Lower lobe of right lung (tissue), 2 donors: Measurements from ENCODE around the gene KDM2A. TPM values are rescaled to one million over a fixed set of nuclear protein-coding genes. Genes with fewer than 3 reads are reported as not detected.

Experiments
- ATAC-seq, 2 donors: fragments of 200-7000 bp; cut with Tn5 transposase; one replicate each; pipeline ENCODE4 v1.9.1; 2020 to 2022; ENCODE audit warnings: mild to moderate bottlenecking in 2 of 2, moderate library complexity in 2 of 2
- DNase-seq: peaks from one replicate; pipeline ENCODE4 v3.0.0-alpha.2; 2020
- H3K27ac ChIP-seq: fragments of 200-600 bp; one replicate; pipeline ENCODE4 v1.8.0; 2022
- H3K27me3 ChIP-seq: fragments of 200-600 bp; one replicate; pipeline ENCODE4 v1.8.0; 2022; ENCODE audit warnings: low read depth
- H3K36me3 ChIP-seq: fragments of 200-600 bp; one replicate; pipeline ENCODE4 v1.8.0; 2022; ENCODE audit warnings: mild to moderate bottlenecking
- H3K4me1 ChIP-seq: fragments of 200-600 bp; one replicate; pipeline ENCODE4 v1.8.0; 2022
- H3K4me3 ChIP-seq: fragments of 200-600 bp; one replicate; pipeline ENCODE4 v1.8.0; 2022; ENCODE audit warnings: mild to moderate bottlenecking
- H3K9me3 ChIP-seq: fragments of 200-600 bp; one replicate; pipeline ENCODE4 v1.8.0; 2022
- CTCF ChIP-seq: fragments of 200-600 bp; IDR thresholded peaks from one replicate; pipeline ENCODE4 v1.8.0; 2022; ENCODE audit warnings: antibody characterized with exemption, mild to moderate bottlenecking
- intact Hi-C: fragments of 100-400 bp; cut with DNase I; formaldehyde crosslinking; loops from one replicate; pipeline ENCODE4 v1.11.0; 2022
- total RNA-seq: library from RNA; stranded (reverse); fragmentation: NEBNext Ultra II Directional; extraction: Animal tissue kit (Norgen Biotek cat#: 25700); gene quantifications from one replicate; pipeline ENCODE4 v1.2.1, GENCODE V29; 2021
- donor health status: DM: no; HTN: yes; CAD: no; lungs with severe emphysema.

Gene KDM2A
- total RNA-seq, 1 donor from 2014 or later = 80.5 TPM

DNA sequence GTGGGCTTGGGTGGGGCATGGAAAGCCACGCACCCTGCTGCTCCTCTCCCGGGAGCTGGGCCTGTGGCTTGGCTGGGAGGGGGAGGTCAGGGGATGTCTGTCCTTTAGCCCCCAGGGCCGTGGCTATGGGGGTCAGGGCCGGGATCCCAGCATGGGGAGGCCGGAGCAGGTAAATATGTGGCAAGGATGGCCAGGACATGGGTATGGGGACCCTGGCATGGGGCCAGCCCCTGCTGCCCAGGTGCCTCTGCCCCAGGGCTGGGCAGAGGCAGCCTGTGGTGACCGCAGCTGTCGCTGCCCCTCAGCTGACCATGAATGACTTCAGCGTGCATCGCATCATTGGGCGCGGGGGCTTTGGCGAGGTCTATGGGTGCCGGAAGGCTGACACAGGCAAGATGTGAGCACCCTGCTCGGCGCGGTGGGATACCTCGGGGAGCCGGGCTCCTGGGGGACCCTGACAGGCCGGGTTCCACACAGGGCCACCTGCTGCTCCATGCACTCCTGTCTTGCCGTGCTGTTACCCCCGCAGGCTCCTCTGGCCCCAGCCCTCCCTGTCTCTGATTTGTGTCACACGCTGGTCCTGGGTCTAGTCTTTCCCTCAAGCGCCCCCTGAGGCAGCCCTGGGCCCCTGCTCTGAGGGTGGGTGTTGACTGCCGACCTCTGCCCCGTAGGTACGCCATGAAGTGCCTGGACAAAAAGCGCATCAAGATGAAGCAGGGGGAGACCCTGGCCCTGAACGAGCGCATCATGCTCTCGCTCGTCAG is 161.9 kb downstream of the KDM2A start:
- Histone ChIP-seq H3K9me3 (no peaks in the 10 kb centered on the region), H3K27me3 (no peaks in the 10 kb centered on the region), H3K4me1 (peaks cover 92% of the 10 kb centered on the region), H3K27ac (peak overlapping the region; percentile 93), H3K4me3 (no peak overlapping the region), H3K36me3 (peaks cover 78% of the 10 kb centered on the region)
- ATAC-seq (no peak), DNase-seq (peak; percentile 49)
- intact Hi-C loops = no loop called here
- no peak for TF ChIP-seq CTCF

DNA sequence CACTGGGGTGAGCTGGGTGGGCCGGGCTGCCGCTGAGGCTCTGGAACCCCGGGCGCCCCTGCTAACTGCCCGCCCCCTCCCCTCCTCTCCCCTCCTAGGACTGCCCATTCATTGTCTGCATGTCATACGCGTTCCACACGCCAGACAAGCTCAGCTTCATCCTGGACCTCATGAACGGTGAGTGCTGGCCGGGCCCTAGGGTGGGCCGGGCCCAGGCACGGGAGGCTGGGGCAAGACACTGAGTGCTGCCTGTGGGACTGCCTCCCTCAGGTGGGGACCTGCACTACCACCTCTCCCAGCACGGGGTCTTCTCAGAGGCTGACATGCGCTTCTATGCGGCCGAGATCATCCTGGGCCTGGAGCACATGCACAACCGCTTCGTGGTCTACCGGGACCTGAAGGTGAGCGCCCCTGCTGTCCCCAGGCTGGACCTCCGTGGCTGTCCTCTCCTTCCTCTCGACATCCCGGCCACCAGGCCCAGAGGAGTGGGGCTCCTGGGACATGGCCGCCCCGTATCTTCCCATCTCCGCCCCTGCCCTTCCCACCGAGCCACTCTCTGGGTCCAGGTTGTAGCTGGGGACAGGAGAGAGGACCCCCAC is 162.6 kb downstream of the KDM2A start:
- H3K4me1 ChIP-seq = peaks cover 92% of the 10 kb centered on the region
- no peaks in the 10 kb centered on the region for H3K9me3 ChIP-seq
- H3K4me3 ChIP-seq = no peak overlapping the region
- H3K36me3 ChIP-seq = peaks cover 85% of the 10 kb centered on the region
- no peak for TF ChIP-seq CTCF
- ATAC-seq = no peak
- DNase-seq = peak; percentile 41
- no peaks in the 10 kb centered on the region for H3K27me3 ChIP-seq
- H3K27ac ChIP-seq = peak overlapping the region; percentile 99
- intact Hi-C loops = no loop called here

GRCh38 chr11:67282155-67282875 is 163.3 kb downstream of the KDM2A start:
- H3K4me3 ChIP-seq = no peak overlapping the region
- no peaks in the 10 kb centered on the region for H3K9me3 ChIP-seq
- ATAC-seq = no peak
- peaks cover 92% of the 10 kb centered on the region for H3K36me3 ChIP-seq
- peak; percentile 30 for DNase-seq
- H3K27me3 ChIP-seq = no peaks in the 10 kb centered on the region
- peaks cover 92% of the 10 kb centered on the region for H3K4me1 ChIP-seq
- intact Hi-C loops = no loop called here
- TF ChIP-seq CTCF = no peak
- peak overlapping the region; percentile 99 for H3K27ac ChIP-seq

DNA sequence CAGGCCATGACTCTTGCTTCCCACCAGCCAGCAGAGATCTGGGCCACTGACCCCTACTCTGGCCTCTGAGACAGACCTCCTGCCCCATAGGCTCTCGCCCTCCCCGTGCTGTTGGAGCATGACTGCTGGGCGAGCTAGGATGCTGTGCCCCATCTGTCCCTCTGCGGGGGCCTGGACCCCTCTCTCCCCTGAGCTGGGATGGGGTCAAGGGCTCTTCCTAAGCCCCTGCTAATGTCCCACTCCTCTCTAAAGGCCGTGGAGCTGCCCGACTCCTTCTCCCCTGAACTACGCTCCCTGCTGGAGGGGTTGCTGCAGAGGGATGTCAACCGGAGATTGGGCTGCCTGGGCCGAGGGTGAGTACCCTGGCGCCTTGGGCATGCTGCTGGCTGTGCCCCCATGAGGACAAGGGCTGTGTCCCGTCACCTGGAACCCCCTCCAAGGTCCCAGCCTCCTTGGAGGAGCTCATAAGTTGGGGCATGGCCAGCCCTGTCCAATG is 163.9 kb downstream of the KDM2A start:
- Histone ChIP-seq H3K9me3 (no peaks in the 10 kb centered on the region), H3K4me3 (no peak overlapping the region), H3K27ac (peak overlapping the region; percentile 99), H3K36me3 (peaks cover 92% of the 10 kb centered on the region), H3K27me3 (no peaks in the 10 kb centered on the region), H3K4me1 (peaks cover 92% of the 10 kb centered on the region)
- no peak for TF ChIP-seq CTCF
- ATAC-seq = no peak
- intact Hi-C loops = no loop called here
- peak; percentile 48 for DNase-seq

DNA sequence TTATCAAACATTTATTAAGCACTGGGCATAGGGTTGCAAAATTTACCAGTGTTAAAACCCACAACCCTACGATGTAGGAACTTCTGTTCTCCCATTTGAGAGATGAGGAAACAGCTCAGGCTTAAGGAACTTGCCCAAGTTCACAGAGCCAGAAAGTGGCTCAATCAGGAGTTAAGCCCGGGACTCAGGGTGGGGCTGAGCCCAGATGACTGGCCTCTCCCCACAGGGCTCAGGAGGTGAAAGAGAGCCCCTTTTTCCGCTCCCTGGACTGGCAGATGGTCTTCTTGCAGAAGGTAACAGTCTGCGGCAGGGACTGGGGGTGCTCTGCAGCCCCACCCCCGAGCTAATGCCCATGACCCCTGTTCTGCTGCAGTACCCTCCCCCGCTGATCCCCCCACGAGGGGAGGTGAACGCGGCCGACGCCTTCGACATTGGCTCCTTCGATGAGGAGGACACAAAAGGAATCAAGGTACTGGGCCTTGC is 164.5 kb downstream of the KDM2A start:
- TF ChIP-seq CTCF = no peak
- Histone ChIP-seq H3K9me3 (no peaks in the 10 kb centered on the region), H3K4me1 (peaks cover 90% of the 10 kb centered on the region), H3K36me3 (peaks cover 89% of the 10 kb centered on the region), H3K27ac (peak overlapping the region; percentile 99), H3K4me3 (peak overlapping the region; percentile 19), H3K27me3 (no peaks in the 10 kb centered on the region)
- DNase-seq (peak; percentile 72), ATAC-seq (peak; percentile 25 to 42)
- intact Hi-C loops = no loop called here
